GM10266 (cell line): Measurements from ENCODE around the gene PRSS3.
A peak's percentile ranks its signal among the peaks of the same experiment; 100 is the strongest.
"Not testable (repeated sequence)": the region's sequence is repeated elsewhere in the genome, so short reads cannot be mapped to it uniquely, and the experiment has no call there.

ENCODE experiments used
- DNase-seq: peaks from one replicate; pipeline ENCODE4 v3.0.0; 2012; ENCODE audit errors: extremely low spot score
- TF ChIP-seq, protein P1 (sequence below): IDR thresholded peaks from 2 replicates; pipeline ENCODE4 v1.5.1; 2012; ENCODE audit warnings: mild to moderate bottlenecking, low read depth; ENCODE audit not compliant: control insufficient read depth, insufficient read depth; ENCODE audit errors: missing control alignments

The PRSS3 gene

DNA sequence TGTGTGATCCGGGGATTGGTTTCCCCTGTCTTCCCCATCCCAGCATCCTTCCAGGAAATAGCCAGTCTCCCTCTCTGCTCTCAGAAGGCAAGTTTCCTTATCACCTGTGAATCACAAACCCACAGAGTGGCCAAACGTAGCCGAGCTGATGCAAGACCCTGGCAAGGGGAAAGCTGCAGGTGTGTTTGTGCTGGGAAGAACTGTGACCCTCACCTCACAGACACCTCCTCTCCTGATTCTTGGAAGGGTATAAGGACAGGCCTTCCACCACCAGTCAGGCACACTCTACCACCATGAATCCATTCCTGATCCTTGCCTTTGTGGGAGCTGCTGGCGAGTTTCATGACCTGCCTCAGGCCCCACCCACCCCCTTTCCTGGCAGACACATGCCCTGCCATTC is at the start of gene PRSS3:
TSS of gene PRSS3 (plus strand) at position 281 of the 400 bp plus-strand sequence. CDS start at position 294, 13 bp downstream.
- DNase-seq: no peak
- TF ChIP-seq, protein P1, sequence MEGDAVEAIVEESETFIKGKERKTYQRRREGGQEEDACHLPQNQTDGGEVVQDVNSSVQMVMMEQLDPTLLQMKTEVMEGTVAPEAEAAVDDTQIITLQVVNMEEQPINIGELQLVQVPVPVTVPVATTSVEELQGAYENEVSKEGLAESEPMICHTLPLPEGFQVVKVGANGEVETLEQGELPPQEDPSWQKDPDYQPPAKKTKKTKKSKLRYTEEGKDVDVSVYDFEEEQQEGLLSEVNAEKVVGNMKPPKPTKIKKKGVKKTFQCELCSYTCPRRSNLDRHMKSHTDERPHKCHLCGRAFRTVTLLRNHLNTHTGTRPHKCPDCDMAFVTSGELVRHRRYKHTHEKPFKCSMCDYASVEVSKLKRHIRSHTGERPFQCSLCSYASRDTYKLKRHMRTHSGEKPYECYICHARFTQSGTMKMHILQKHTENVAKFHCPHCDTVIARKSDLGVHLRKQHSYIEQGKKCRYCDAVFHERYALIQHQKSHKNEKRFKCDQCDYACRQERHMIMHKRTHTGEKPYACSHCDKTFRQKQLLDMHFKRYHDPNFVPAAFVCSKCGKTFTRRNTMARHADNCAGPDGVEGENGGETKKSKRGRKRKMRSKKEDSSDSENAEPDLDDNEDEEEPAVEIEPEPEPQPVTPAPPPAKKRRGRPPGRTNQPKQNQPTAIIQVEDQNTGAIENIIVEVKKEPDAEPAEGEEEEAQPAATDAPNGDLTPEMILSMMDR: no peak

DNA sequence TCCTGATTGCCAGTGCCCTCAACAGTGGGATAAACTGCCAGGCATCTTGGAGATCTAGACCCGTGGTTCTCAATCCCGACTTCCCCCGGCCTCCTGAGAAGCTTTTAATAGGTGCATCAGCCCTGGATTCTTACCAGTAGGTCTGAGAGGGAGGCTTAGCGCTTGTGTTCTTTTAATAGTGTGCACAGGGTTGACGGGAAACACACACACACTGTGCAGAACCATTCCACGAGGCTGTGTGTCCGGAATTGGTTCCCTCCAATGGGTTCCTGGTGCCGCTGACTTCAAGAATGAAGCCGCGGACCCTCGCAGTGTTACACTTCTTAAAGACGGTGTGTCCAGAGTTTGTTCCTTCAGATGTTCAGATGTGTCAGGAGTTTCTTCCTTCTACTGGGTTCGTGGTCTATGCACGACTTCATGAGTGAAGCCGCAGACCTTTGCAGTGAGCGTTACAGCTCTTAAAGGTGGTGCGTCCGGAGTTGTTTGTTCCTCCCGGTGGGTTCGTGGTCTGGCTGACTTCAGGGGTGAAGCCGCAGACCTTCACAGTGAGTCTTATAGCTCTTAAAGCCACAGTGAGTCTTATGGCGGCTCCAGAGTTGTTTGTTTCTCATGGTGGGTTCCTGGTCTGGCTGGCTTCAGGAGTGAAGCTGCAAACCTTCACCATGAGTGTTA is 46.6 kb upstream of the PRSS3 start:
- DNase-seq: no peak
- TF ChIP-seq, protein P1: no peak

DNA sequence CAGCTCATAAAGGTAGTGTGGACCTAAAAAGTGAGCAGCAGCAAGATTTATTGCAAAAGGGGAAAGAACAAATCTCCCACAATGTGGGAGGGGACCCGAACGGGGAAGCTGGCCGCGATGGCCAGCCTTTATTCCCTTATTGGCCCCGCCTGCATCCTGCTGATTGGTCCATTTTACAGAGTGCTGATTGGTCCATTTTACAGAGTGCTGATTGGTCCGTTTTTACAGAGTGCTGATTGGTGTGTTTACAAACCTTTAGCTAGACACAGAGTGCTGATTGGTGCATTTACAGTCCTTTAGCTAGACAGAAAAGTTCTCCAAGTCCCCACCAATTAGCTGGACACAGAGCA is 46.1 kb upstream of the PRSS3 start:
- DNase-seq: peak; percentile 21

DNA sequence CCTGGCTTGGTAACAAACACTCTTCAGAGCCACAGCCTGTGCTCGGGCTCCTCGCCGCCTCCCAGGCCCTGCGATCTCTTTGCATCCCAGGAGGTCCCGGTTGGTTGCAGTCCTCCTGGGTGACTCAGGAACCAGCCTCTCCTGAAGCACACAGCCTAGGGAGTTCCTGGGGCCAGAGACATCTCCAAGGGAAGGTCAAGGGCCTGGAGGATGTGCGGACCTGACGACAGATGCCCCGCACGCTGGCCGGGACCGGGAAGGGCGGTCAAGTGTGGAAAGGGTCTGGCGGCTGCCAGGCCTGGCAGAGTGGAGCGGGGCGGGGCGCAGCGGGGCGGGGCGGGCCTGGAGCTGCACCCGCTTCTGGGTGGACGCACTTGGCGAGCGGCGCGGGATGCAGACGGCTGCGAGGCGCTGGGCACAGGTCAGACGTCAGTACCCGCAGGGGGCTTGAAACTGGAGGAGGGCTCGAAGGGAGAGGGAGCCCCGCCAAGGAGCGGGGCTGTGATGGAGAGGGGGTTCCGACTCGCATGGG is 45.0 kb upstream of the PRSS3 start:
- TF ChIP-seq, protein P1: no peak
- no peak for DNase-seq

DNA sequence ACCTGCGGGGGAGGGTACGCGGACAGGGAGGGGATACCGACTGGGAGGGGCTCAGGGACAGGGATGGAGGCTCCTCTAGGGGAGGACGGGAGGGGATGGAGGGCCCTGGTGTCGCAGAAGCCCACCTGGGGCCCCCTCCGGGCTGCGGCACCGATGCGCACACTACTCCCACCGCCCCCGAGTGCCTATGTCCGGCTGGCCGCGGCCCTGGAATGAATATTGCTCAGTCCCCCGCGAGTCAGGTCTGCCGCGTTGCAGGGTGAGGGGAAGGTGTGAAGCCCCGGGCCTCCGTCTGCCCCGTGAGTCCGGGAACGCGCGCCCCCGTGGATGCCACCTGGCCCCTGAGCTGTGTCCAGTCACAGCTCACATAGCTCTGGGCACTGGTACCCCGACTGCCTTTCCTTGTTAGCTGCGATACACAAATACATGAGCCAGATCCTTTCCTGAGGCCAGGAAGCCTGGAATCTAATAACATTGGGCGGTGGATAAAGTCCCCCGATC is 44.5 kb upstream of the PRSS3 start:
- TF ChIP-seq, protein P1: no peak
- DNase-seq: no peak

DNA sequence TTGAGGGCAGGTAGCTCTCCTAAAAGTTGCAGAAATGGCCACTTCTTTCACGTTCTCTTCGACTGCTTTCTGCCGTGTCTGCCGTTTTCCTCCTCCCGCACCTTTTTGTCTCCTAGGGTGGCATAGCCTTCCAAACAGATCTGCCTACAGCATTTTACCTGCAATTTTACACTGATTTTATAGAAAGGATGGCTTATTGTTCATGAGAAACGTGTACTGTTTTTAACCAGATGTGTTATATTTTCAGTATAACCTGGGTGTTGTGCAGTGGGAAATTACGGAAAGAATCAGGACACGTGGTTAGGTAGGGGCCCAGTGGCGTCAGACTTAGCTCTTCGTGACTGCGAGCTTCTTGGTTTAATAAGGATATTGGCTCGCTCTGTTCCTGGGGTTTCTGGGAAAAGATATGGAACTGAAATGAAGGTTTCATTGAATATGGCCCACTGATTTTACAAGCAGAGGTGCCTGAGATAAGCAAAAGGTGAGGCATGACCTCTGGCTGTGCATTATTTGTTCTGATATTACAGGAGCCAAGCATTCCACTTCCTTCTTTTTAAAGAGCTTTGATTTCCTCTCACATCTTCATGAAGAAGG is 43.7 kb upstream of the PRSS3 start:
- no peak for DNase-seq
- TF ChIP-seq, protein P1: no peak

DNA sequence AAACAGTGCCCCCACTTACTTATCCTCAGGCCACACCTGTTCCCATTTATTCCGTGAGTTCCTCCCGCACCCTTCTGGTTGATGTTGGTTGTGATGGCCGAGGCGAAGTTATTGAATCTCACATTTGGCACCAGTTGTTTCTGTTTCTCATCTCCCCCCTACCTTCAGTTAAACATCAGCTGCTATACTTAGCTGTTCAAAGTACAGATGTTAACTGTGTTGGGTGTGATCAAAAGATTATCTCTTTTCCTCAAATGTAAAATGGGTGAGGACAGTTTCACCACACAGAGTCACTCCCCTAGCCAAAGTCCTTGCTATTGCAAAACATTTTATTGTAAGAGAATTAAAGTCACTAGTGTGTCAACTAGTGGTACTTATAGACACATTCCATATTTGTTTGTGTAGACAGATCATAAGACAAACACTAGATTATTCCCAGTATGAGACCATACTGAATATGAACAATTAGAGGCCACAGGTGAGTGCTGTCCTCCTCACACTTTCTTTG is 43.2 kb upstream of the PRSS3 start:
- TF ChIP-seq, protein P1: no peak
- DNase-seq: no peak

DNA sequence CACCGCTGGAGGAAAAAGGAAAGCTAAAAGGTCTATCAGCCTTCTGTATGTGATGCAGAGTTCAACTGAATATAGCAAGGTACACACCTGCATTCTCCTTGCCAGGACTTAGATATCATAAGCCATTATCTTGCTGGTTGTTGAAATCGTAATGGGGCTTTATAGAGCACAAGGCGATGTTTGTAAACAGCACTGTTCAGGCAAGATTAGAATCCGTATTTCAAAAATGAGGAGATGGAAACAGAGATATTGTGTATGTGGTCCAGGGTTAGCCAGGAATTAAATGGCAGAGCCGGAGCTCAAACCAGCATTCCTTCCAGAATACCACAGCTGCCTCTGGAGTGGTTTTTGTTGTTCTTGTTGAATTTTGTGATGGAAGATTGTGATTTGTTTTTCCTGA is 42.6 kb upstream of the PRSS3 start:
- DNase-seq: not testable (repeated sequence)

DNA sequence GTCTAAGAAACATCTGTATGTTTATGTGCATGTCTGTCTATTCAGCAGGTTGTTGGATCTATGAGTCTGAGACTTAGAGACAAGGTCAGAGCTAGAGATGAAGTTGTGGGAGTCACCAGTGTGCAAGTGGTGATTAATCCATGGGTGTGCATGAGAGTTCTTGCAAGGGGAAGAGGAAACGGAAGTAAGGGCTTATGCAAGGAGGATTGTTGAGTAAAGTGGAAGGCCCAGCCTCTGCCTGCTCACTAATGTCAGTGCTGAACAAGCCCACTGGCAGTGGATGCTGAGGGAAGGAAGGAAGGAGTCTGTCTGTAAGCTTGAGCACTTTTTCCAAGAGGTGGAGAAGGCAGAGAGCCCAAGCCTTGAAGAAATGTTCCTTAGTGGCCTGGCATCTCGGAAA is 35.7 kb upstream of the PRSS3 start:
- not testable (repeated sequence) for DNase-seq
